ENCODE measurements around the gene RPL5.

RPL5 gene

DNA sequence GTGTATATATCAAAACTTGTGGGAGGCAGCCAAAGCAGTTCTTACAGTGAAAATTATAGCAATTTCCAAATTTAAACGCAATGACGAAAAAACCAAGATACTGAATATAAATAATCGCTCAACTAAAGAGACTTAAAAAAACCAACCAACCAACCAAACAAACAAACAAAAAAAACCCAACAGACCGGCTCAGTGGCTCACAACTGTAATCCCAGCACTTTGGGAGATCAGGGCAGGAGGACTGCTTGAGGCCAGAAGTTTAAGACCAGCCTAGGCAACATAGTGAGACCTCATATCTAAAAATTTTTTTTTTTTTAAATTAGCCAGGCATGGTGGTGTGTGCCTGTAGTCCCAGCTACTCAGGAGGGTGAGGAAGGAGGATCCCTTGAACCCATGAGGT, 23.4 kb downstream of the RPL5 start:
- DNase-seq (ENCODE audit: low read depth) = no peak

DNA sequence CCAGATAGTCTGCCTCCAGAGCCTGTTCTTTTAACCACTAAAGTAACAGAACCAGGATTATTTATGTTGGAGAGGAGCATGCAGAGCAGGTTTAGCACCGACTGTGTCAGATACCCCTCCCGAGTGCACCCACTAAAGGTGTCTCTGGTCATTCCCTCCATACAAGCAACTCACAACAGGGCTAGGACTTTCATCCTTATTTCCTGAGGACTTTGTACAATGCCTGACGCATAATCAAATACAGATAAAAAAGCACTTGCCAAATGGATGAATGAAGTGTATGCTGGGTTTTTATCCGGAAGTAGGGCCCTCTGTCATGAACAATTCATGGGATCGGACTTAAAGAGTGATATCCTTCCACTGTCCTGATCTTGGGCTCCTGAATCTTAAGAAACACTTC, 26.0 kb downstream of the RPL5 start:
- no peak for DNase-seq (ENCODE audit: low read depth)

DNA sequence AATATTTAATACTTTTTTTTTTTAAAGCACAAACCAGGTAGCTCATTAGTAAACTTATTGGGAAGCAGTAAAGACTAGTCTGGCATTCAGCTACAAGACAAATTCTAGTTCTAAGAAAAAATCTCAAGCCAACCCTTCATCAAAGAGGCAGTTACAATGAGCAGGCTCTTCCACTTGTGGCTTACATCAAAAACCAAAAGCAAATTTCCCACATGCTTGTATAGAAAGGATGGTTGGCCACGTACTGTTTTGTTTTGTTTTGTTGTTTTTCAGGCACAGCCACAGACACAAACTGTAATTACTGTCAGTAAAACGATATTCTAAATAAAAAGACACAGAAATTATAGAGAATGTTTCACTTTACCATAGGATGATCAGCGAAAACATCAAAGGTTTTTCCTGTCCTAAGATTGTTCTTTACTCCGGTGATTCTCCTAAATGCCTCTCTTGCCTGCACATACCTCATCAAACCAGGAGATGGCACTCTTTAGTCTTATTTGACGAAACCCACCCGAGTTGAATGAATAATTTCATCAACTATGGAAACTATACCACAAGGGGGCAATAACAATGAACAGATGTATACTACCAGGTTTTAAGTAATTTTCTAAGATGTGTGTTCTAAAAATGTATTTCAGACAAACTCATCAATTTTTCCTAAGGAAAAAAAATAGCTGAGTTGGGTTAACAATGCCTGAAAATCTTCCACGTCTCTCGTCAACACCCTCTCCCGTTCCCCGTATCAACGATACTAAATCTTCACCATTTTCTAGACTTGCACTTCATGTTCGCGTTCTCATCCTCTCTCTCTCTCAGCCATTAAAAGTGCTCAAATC, 26.9 kb downstream of the RPL5 start:
- peak; percentile 74 for DNase-seq (ENCODE audit: low read depth)

DNA sequence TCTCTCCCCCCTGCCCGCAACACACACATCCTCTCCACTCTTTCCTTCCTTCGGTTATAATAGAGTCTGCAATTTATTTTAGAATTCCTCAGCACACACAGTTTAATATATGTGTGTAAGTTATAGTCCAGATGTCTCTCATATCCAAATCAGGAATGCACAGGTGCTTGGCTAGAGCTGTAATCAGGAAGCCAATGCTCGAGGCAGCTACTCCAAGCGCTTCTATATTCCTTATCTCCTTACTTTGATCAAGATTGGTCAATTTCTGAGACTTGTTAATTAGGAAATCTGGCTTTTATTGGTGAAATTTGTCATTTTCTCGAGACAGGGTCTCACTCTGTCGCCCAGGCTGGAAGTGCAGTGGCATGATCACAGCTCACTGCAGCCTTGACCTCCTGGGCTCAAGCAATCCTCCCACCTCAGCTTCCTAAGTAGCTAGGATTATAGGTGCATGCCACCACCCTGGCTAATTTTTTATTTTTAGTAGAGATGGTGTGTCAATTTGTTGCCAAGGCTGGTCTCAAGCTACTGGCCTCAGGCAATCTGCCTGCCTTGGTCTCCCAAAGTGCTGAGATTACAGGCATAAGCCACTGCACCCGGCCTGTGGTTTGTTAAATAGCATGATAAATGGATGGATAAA, 27.7 kb downstream of the RPL5 start:
- no peak for DNase-seq (ENCODE audit: low read depth)

DNA sequence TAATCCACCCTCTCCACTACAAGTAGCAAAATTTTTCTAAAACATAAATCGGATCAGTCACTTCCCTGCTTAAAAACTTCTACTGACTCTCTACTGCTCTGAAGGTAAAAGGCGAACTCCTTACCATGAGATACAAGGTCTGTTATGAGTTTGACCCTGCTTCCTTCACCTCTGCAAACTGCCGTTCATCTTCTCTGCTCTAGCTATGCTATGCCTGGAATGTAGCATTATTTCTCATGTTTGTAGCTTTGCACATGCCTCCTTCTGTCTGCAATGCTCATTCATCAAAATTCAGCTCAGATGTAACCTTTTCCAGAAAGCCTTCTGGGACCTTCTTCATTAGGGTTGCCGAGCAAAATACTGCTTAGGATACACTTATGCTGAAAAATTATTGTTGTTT, 30.8 kb downstream of the RPL5 start:
- DNase-seq (ENCODE audit: low read depth) = no peak

DNA sequence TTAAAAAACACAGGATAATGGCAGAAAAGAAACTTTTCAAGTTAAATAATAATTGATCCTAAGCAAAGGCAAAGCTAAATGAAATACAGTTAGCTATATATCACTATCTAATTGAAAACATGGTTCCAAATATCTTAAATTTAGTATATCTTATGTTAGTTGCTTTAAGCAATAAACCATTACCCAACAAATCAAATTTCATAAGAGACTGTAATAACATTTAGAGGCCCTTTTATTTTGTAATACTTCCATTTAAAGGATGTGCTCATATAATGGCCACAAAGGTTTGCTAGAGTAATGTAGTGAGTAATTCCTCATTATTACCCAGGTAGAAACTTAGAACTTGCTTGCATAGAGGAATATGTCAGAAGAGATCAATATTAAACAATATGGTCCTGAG, 32.3 kb downstream of the RPL5 start:
- no peak for DNase-seq (ENCODE audit: low read depth)

DNA sequence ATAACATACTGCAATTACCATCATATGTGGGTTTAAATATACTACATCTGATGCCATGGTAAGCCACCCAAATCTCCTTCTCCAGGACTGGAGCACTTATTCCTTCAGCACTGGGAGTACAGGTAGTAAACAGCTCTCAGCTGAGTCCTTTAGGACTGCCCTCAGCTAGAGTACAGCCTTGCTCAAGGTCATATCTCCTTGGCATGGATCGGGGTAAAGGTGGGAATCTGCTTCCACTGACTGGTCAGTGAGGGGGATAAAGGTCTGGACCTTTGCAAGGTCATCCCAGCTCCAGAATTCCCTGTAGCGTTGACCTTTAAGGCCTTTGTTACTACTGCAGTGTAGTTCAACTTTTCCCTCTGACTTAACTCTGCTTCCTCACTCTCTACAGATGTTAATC, 38.8 kb downstream of the RPL5 start:
- DNase-seq (ENCODE audit: low read depth) = no peak

DNA sequence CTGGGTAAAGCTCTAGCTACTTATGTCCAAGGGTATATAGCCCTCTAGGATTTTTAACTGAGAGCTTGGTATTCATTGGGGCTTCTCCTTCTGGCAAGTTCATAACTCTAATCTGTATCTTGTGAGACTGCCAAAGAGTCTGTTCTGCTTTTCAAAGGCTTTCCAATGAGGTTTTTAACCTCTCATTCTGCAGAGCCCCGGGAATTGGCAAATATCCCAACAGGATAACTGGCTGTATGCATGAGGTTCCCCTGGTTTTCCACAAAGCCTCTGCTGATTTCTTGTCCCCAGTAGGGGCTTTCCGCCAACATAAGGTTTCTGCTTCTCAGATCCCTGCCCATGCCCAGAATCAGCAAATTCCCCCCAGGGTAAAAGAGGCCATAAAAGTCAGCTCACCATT, 40.9 kb downstream of the RPL5 start:
- DNase-seq (ENCODE audit: low read depth) = no peak

DNA sequence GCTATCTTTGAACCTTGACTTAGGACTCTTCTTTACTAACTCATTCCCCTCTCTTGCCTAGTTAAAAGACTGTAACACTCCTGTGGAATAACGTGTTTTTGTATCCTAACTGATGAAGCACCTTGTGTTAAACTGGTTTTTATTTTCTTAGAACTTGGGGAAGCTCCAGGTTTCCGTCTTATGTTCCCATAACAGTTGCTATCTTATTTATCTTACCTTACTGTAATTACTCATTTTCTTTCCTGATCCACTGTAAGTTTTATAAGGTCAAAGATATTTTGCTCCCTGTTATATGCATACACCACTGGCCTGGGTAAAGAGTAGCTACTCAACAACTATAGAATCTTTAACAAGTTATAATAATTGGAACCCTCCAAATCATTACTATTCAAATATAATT, 43.1 kb downstream of the RPL5 start:
- no peak for DNase-seq (ENCODE audit: low read depth)

DNA sequence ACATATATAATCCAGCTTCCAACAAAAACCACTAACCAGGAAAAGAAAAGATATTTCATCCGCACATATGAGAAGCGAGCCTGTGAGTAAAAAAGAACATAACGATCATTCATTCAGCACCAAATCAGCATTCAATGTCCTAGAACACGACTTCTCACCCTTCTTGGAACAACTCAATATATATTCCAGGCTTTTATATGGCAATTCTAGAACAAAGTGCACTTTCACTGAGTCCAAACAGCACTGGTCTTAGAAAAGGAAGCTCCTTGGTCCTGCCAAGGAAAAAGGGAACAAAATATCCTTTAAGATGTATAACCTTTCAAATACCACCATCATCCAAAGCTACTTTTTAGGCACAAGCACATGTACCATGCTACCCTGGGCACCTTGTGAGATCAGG, 44.5 kb downstream of the RPL5 start:
- no peak for DNase-seq (ENCODE audit: low read depth)

DNA sequence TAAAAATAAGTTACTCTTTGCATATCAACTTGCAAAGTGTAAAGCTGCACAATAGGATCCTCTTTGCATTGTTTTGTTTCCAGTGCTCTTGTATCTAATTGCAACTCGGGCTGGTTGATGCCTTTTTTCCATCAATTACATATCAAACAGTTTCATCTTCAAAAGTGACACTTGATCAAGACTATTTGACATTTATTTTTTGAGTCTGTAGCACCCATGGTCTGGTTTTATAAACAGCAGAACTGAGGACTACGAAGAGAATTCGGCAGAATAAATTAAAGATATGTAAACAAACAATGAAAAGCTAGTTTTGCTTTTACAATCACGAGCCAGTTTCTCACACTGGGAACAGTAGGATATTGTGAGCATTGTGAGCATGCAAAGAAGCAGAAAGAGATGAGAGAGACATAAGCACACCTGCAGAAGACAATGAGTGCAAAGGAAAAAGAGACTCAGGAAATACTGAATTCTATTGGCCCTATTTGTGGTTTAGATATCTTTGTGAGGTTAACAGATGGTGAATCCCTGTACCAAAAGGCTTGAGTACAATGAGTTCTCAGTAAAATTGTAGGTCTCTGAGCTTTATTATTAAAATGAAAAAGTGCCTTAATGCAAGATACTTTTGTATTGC, 45.4 kb downstream of the RPL5 start:
- no peak for DNase-seq (ENCODE audit: low read depth)

DNA sequence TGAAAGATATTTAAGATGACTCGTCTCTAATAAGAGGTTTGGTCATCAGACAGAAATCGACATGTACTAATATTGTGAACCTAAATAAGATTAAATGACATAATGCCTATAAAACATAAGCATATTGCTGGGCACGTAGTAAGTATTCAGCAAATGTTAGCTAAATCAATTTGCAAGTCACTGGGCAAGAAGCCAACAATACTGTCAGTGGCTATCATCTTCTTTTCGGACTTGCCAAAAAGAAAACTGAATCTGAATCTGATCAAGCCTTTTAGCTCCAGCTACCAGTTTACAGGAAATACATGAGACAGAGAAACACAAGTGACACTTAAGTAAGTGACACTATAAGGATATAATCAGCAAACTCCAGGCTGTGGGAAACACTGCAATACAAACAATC, 46.0 kb downstream of the RPL5 start:
- DNase-seq (ENCODE audit: low read depth) = no peak

DNA sequence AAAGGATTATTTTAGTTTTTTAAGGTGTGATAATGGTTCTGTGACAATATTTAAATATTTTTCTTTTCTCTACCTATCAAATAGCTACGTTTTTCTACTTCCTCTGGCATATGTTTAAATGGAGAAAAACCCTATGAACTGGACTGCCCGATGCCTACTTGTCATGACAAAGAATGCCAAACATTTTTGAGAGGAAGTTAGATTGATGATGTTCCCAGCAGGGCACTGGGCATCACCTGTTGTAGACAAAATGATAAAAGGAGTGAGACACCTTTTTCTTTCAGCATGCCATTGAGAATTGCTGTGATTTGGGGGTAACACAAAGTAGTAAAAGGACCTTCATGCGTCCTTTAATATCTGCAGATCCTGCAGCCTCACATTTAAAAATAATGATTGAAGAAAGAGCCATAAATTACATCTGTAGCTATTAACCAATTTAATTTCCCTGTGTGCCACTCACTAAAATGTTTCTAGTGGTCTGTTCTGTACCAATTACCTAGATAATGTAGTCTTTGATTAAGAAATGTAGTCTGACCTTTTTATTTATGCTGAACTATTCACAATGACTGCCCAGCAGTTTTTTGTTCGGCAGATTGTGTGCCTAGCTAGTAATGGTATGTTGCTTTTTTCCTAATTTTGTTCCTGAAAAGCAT, 47.6 kb downstream of the RPL5 start:
- no peak for DNase-seq (ENCODE audit: low read depth)

DNA sequence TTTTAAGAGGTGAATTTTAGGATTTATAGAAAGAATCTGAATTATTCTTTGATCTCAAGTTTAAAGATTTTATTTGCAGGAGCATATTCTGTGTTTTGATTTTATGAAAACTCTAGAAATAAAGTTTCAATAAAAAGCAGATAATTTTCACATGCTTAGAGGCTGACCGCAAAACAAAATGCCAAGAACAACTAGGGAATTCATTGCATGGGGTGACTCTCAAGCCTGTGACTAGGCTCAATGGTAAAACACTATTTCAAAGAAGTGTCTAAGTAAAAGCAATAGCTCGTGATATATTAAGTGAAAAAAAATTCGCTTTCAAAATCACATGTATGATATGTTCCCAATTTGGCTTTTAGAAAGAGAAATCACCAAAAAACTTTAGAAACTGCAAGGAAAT, 49.6 kb downstream of the RPL5 start:
- DNase-seq (ENCODE audit: low read depth) = no peak

DNA sequence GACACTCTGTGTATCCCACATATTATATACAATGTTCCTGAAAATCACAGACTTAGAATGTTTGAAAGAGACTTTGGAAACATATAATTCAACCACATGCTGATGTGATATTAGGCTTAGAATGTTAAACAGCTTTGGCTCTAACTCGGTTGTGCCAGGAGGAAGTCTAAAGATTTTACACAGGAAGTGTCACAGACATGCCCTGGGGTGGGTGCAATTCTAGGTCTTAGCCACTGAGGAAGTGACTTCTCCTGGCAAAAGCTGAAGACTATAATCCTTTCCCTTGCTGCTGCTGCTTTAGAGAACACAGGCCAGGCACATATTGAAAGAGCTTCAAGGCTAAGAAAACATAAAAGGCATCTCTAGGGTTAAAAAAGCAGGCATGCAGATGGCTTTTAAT, 51.0 kb downstream of the RPL5 start:
- DNase-seq (ENCODE audit: low read depth) = no peak

DNA sequence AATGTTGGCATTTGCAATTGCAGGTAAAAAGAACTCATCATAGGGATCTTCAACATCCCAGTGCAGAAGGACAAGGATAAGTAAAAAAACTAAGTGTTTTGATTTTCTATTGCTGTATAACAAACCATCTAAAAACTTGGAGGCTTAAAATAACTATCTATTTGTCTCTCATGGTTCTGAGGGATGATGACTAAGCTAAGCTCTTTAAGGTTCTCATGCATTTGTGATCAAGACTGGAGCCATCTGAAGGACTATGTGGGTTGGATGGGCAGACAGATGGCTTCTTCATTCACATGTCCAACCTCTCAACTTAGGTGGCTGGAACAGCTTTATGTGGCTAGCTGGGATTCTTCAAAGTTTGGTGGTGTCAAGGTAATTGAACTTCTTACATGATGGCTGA, 51.5 kb downstream of the RPL5 start:
- no peak for DNase-seq (ENCODE audit: low read depth)

DNA sequence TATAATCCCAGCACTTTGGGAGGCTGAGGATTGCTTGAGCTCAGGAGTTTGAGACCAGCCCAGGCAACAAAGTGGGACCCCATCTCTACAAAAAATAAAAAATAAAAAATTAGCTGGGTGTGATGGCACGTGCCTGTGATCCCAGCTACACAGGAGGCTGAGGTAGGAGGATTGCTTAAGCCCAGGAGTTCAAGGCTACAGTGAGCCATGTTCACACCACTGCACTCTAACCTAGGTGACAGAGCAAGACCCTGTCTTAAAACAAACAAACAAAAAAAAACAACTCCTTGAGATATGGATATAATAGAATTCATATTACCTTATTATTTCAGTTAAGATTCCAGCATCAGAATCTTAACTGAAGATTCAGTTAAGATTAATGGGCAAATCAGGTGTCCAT, 52.4 kb downstream of the RPL5 start:
- DNase-seq (ENCODE audit: low read depth) = no peak

DNA sequence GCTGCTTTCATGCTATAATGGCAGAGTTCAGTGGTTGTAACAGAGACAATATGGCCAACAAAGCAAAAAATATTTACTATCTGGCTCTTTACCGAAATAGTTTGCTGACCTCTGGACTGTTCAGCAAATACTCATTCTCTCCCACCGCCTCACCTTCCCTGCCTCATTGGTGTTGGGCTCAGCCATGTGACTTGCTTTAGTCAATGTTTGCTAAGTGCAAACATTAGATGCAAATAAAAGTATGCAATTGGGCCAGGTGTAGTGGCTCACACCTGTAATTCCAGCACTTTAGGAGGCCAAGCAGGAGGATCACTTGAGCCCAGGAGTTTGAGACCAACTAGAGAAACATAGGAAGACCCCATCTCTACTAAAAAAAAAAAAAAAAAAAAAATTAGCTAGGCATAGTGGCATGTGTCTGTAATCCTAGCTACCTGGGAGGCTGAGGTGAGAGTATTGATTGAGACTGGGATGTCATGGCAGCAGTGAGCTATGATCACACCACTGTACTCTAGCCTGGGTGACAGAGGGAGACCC, 55.1 kb downstream of the RPL5 start:
- DNase-seq (ENCODE audit: low read depth) = no peak

DNA sequence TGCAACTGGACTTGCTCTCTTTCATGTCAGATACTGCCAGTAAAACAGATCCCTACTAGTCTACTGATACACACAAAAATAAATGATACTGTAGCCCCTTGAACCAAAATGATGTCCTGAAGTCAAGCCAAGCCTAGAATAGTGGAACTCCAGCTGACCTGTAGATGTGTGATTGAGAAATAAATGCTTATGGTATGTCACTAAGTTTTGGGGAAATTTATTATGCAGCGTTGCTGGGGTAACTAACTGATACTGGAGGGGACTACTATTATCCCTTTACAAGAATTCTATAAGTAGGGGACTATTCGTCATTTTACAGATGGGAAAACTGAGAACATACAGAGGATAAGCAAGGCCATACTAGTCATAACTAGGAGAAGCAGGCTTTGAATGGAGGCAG, 55.6 kb downstream of the RPL5 start:
- DNase-seq (ENCODE audit: low read depth) = no peak
